ENCODE data around the gene RHOG.

Gene RHOG

DNA sequence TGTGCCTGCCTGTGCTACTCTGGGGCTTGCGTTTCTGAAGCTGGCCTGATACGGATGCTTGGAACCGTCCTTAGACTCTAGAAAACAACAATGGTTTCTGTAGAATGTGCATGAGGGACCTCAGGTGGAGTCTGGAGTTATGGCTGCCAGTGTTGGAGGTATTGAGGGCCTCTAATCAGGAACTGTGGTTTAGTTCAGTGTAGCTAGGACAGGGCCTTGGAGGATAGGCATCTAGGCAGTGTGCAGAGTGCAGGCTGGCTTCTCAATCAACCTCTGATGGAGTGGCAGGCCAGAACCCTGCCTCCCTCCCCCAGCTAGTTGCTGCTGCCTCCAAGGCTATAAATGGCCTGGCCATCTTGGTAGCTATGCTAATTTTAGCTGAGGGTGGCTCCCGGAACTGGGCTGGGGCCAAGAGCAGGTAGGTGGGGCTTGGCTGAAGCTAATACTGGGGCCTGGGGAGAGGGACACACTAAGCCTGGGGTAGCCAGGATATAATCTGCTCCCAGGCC, 18.7 kb upstream of the RHOG start:
- no peak for DNase-seq (ENCODE audit: low read depth)

DNA sequence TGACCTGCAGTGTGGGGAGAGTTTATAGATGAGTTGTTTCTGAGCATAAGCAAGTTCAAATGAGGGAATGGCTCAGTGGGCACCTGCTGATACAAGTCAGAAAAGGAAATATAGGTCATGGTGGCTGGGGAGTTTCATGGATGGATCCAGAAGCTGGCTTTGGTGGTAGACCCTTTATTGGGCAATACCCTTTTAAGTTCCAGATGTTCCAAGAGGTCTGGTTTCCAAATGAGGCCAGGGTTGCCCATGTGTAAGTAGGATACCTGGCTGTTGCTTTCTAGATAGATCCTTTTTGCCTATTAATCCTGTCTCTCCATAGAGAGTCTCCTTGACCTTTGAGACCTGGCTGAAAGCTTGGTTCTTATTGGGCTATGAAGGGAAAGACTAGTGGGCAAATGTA, 16.9 kb upstream of the RHOG start:
- no peak for DNase-seq (ENCODE audit: low read depth)

- no peak for DNase-seq (ENCODE audit: low read depth)
These were observed 16.2 kb upstream of the RHOG start for GRCh38 chr11:3856856-3857553.

DNA sequence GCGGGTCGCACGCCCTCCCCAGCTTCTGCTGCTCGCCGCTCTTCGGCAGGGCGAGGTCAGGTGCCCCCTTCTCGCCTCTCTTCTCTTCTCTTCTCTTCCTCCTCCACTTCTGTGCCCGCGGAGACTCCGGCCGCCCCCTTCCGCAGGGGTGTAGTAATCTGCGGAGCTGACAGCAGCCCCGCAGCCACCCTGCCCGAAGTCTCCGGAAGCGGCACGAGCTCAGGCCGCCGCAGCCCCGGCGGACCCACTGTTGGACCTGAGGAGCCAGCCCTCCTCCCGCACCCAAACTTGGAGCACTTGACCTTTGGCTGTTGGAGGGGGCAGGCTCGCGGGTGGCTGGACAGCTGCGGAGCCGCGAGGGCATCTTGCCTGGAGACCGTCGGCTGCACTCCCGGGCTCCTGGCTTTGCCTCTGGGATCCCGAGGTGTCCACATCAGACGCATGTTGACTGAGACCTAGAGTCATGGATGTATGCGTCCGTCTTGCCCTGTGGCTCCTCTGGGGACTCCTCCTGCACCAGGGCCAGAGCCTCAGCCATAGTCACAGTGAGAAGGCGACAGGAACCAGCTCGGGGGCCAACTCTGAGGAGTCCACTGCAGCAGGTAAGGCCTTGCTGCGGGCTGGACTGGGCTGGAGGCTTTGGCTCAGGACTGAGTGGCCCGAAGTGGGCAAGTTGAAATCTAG, 15.2 kb upstream of the RHOG start:
- no peak for DNase-seq (ENCODE audit: low read depth)

GRCh38 chr11:3854977-3855807, 14.4 kb upstream of the RHOG start, which contains the start of gene STIM1:
Gene STIM1, plus strand, starts transcription at chr11:3855664. Its CDS starts 607 bp downstream, at chr11:3856271.
- DNase-seq (ENCODE audit: low read depth): peak; percentile 79

GRCh38 chr11:3854660-3854976, 13.9 kb upstream of the RHOG start:
- no peak for DNase-seq (ENCODE audit: low read depth)

GRCh38 chr11:3853899-3854659, 13.3 kb upstream of the RHOG start:
- DNase-seq (ENCODE audit: low read depth): no peak

GRCh38 chr11:3853545-3853842, 12.7 kb upstream of the RHOG start:
- DNase-seq (ENCODE audit: low read depth): no peak

DNA sequence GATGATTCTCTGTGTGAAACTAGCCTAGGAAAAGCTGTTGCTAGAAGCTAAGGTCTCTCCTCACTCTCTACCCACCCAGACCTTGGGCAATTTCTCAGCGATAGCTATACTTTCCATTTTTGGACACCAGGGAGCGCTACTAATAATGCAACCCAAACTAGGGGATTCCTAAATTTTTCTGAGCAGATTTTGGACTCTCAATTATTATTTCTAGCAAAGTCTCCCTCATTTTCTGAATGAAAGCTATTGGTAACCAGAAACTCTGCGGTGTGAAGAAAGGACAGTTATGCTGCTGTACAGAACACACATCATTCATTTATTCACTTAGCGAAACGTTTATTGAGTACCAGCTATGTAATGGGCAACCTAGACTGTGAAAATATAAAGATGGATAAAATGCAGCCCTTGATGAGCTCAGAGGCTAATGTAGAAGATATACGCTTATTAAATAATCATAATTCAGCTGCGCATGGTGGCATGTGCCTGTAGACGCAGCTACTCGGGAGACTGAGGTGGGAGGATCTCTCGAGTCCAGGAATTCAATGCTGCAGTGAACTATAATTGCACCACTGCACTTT, 8.6 kb upstream of the RHOG start:
- no peak for DNase-seq (ENCODE audit: low read depth)

DNA sequence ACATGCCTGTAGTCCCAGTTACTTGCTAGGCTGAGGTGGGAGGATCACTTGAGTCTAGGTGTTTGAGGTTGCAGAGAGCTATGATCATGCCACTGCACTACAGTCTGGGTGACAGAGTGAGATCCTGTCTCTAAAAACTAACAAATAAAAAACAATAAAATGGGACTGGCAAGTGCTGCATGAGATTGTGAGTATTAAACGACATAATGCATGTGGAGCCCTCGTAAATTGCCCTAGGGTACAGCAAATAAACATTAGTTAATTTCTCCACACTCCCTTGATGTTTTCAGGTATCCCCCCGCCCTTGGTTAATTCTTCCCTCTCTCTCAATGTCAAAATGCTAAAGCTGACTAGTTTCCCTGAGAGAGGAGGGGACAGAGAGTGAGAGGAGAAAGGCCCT, 4.9 kb upstream of the RHOG start:
- no peak for DNase-seq (ENCODE audit: low read depth)

GRCh38 chr11:3845246-3845645, 4.5 kb upstream of the RHOG start:
- DNase-seq (ENCODE audit: low read depth): no peak

DNA sequence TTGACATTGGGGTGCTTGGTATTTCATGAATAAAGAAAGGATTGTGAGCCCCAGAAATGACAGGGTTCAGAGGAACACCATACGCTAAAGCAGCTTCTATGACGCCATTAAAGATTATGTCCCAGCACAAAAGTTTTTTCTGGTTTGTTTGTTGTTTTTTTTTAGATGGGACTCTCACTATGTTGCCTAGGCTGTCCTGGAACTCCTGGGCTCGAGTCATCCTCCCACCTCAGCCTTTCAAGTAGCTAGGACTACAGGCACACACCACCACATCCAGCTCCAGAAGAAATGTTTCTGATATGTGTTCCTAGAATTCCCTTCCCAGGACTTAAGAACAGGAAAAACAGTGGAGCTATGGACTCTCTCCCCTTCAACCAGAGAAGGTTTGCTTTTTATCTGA, 2.6 kb upstream of the RHOG start:
- no peak for DNase-seq (ENCODE audit: low read depth)

DNA sequence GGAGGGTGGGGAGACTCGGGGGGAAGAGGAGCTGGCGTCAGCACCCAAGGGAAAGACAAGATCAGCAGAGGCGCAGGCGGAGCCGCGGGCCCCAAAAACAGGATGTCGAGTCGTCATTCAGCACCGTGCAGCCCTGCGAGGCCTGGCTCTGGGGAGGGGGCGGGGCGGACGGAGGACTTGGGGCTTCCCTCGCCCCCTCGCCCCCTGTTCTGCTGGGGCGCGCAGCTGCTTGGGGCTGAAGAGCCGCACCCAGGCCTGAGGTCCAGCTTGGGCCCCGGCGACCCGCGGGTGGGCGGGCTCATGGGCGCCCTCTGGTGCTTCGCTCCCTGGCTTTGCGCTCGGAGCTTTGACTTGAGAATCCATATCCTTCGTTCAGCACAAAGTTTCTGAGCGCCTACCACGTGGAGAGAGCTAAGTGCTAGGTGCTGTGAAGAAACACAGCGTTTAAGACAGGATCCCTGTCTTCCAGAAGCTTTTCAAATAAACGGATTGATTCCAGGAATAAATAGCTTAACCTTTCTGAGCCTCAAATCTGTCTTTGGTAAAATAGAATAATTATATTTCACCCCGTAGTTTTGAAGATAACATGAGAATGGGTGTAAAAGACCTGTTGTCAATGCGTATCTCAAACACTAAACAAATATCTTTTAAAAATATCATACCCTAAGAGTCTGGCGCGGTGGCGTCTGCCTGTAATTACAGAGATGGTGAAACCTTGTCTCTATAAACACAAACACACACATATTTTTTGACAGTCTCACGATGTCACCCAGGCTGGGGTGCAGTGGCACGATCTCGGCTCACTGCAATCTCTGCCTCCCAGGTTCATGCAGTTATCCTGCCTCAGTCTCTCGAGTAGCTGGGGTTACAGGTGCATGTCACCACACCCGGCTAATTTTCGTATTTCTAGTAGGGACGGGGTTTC, 929 bp upstream of the RHOG start:
- DNase-seq (ENCODE audit: low read depth): peak; percentile 75

DNA sequence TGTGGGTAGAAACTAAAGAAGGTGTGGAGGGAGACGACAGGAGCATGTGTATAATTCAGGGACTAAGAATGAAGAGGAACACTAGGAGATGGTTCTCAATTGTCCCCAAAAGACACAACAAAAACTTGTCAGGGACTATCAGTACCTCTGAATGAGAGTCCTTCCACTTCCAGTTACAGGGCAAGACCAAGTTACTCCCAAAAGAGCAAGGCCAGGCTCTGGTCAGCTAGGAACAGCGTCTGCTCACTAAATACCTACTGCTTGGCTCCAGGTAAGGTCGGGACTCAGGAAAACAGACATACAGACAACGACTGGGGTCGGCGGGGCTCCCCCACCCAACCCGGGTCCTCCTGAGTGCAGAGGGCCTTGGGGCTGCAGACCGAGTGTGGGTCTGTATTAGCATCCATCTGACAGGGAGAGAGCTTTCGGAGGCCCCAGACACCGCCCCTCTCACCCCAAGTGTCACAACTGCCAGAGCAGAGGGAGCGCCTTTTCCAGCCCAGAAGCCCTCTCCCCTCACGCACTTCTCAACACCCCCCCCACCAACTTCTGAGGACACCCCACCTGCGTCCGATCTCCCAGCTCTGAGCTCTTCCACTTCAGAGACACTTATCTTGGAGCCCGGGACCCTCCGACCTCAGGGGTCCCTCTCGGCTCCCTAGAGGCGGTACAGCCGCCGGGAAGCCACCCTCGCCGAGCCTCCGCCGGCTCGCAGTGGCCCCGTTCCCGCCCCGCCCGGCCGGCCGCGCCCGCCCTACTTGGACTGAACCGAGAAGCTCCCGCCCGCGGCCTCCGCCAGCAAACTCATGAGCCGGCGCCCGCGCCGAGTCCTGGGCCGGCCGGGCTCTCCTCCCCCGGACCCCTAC, 522 bp downstream of the RHOG start:
- DNase-seq (ENCODE audit: low read depth): no peak

DNA sequence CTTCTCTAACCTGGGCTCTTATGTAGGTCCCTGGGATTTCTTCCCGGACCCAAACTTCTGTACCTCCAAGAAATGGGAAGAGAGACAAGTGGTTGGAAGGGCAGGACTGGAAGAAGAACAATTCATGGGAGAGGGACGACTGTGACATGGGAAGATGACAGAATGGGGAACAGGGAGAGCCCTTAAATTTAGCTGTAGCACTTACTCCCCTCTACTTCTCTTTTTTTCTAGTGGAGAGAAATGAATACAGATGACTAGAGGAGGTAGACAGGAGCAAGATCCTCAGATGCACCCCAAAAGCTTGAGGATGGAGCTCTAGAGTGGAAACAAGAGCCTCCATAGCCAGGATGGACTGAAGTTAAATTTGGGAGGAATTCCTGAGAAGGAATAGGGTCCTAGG, 2.3 kb downstream of the RHOG start:
- DNase-seq (ENCODE audit: low read depth): no peak

GRCh38 chr11:3837793-3838192, 3.0 kb downstream of the RHOG start:
- no peak for DNase-seq (ENCODE audit: low read depth)

GRCh38 chr11:3836903-3837302, 3.9 kb downstream of the RHOG start:
- DNase-seq (ENCODE audit: low read depth): no peak

GRCh38 chr11:3835751-3836150, 5.0 kb downstream of the RHOG start:
- DNase-seq (ENCODE audit: low read depth): no peak

GRCh38 chr11:3834664-3835461, 5.9 kb downstream of the RHOG start:
- DNase-seq (ENCODE audit: low read depth): no peak

All from HS-5 (cell line).